Measurements from ENCODE around the gene GNA15.
"Not testable (repeated sequence)": the region's sequence is repeated elsewhere in the genome, so short reads cannot be mapped to it uniquely, and the experiment has no call there.

GNA15 gene

DNA sequence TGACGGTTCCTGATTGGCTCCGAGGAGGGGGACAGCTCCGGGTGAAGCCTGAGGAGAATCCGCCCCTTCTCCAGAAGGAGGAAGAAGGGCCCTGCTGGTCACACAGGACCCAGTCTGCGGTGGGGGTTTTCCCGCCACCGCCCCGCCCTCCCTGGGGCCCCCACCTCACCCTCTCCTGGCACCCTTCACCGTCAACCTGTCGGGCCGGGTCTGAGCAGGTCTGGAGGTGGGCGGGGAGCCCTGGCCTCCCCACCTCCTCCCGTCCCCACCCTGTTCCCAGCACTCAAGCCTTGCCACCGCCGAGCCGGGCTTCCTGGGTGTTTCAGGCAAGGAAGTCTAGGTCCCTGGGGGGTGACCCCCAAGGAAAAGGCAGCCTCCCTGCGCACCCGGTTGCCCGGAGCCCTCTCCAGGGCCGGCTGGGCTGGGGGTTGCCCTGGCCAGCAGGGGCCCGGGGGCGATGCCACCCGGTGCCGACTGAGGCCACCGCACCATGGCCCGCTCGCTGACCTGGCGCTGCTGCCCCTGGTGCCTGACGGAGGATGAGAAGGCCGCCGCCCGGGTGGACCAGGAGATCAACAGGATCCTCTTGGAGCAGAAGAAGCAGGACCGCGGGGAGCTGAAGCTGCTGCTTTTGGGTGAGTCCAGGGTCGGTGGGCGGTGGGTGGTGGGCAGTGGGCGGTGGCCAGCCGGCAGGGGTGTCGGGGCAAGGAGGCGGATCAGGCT lies at the start of gene GNA15:
Gene GNA15 (plus strand): TSS at position 73 of the 723 bp plus-strand sequence. CDS start 418 bp downstream, at position 491.
- no peak for DNase-seq (ENCODE audit: low read depth in 2 of 2)

DNA sequence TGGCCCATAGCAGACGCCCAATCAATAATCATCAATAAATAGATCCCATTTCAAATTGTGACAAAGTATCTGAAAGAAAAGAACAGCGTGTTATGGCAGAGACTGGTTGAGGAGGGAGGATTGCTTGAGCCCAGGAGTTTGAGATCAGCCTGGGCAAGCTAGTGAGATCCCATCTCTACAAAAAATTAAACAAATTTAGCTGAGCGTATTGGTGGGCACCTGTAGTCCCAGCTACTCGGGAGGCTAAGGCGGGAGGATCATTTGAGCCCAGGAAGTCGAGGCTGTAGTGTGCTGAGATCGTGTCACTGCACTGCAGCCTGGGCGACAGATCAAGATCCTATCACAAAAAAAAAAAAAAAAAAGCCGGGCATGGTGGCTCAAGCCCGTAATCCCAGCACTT lies 48.1 kb upstream of the GNA15 start:
- DNase-seq (ENCODE audit: low read depth in 2 of 2) = no peak

GRCh38 chr19:3089299-3089855 lies 46.5 kb upstream of the GNA15 start:
- DNase-seq (ENCODE audit: low read depth in 2 of 2) = not testable (repeated sequence)

DNA sequence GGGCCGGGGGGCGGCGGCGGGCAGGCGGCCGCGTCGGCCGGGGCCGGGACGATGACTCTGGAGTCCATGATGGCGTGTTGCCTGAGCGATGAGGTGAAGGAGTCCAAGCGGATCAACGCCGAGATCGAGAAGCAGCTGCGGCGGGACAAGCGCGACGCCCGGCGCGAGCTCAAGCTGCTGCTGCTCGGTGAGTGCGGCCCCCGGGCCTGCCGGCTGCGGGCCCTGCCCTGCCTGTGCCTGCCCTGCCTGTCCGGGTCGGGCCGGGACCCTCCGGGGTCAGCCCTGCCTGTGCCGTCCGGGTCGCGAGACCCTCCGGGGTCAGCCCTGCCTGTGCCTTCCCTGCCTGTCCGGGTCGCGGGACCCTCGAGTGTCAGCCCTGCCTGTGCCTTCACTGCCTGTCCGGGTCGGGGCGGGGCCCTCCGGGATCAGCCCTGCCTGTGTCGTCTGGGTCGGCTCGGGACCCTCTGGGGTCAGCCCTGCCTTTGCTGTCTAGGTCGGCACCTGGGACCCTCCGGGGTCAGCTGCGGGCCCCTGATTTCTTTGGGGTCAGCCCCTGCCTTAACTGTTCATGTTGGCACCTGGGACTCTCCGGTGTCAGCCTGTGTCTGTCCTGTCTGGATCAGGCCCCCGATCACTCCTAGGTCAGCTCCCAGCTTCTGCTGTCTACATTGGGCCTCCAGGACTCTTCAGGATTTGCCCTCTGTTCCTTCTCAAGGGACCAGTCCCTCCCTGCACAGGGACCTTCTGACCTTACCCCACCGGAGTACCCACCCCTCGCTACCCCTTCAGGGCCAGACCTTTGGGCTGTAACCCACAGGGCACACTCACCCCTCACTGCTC lies 41.0 kb upstream of the GNA15 start:
- no peak for DNase-seq (ENCODE audit: low read depth in 2 of 2)

DNA sequence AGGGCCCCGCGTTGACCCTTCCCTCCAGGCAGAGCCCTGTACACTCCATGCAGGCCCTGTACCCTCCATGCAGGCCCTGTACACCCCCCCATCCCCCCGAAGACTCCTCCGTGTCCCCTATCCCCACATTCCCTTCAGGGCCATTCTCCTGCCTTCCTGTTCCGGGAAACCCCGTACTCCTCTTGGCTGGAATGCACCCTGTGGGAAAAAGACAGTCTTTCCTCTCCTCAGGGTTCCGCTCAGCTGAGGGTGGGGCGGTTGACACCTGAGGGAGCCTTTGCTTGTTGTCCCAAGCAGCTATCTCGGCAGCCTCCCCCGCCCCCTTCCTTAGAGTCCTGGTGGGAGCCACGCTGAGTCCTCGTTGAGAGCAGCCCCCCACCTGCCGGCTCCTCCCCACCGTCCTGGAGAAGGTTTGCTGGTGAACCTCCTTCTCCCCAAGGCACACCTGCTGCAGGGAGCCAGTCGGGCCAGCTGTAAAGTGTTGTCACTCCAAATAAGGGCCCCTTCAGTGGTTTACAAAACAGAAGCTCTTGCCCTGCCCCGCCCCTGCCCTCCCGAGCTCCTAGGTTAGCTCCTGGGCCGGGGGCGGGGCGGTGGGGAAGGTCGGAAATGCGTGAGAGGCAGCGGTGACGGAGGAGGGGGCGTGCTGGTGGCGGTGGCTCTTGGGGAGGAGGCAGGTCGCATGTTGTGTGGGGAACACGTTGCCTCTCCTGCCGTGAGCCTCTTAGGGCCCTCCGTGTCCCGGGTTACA lies 40.2 kb upstream of the GNA15 start:
- peak; percentile 31 to 47 for DNase-seq (ENCODE audit: low read depth in 2 of 2)

DNA sequence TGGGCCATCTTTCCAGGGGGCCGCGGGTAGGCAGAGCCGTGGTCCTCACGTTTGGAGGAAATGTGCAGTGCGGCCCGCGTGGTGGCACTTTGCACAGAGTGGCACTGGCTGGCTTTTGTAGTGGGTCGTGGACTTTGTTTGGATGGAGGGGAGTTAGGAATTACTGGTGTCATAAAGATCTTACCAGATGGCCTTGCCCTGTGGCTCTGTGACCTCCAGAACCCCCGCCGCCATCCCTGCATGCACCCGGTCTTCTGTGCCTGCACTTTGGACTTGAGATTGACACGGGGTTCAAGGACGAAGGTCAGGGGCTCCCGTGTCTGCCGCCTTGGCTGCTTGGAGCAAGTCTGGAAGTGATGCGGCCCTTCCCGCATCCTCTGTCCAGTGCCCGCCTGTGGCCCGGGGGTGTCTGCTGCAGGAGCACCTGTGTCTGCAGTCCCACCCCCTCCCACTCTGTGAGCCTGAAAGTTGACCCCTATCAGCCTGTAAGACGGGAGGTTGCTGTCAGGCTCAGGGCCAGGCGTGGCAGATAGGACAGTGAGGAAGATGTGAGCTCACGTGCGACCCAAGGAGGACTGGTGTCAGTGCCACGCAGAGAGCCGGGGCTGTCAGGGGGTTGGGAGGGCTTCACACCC lies 39.4 kb upstream of the GNA15 start:
- no peak for DNase-seq (ENCODE audit: low read depth in 2 of 2)

DNA sequence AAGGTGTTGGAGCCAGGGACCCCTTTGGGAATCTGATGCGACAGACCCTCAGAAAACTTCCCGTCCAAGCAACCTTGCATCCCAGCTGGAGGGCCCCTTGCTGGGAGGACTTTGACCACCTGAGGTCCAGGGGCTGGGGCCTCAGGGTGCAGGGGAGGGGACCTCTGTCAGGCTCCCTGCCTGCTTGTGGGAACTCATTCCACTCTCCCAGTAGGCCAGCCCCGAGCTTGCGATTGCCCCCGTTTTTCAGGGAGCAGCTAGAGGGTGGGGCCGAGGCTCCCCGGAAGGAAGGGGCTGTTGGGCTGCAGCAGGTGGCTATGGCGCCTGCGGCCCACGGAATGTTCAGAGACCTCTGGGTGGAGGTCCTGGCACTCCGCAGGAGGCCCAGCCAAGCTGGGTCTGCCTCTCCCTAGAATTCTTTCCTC lies 38.9 kb upstream of the GNA15 start:
- no peak for DNase-seq (ENCODE audit: low read depth in 2 of 2)

DNA sequence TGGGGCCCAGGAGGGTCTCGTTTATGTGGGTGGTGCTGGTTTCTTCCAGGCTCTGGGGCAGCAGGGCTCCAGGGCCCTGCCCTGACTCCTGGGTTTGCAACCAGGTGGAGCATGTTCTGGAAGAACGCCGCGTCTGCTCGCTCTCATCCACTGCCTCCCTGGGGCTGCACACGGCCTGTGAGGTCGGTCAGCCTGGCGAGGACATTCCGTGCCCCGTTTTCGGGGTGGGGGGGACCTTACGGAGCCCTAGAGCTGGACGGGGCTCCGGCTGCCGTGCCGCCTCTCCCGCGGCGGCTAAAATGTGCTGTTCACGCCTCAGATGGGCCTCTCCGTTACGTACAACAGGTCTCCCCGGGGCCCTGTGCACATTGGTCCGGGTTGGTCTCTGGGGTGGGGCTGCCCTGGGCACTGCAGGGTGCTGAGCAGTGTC lies 38.4 kb upstream of the GNA15 start:
- no peak for DNase-seq (ENCODE audit: low read depth in 2 of 2)

DNA sequence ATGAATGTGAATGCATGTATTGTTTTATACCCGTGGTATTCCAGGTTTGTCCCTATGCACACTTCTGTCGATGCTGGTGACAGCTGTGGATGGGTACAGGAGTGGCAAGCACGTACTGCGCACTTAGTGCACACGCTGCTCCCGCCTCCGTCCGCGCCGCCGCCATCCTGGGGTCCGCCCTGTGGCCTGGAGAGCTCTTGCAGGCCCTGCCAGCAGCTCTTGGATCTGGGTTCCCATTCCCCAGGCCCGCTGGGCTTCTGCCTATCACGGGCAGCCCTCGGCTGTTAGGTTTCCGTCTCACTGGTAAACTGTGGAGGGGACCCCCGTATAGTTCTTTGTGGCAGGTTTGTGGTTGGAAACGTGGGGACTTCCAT lies 37.7 kb upstream of the GNA15 start:
- DNase-seq (ENCODE audit: low read depth in 2 of 2) = no peak

GRCh38 chr19:3098515-3099346 lies 37.1 kb upstream of the GNA15 start:
- no peak for DNase-seq (ENCODE audit: low read depth in 2 of 2)

DNA sequence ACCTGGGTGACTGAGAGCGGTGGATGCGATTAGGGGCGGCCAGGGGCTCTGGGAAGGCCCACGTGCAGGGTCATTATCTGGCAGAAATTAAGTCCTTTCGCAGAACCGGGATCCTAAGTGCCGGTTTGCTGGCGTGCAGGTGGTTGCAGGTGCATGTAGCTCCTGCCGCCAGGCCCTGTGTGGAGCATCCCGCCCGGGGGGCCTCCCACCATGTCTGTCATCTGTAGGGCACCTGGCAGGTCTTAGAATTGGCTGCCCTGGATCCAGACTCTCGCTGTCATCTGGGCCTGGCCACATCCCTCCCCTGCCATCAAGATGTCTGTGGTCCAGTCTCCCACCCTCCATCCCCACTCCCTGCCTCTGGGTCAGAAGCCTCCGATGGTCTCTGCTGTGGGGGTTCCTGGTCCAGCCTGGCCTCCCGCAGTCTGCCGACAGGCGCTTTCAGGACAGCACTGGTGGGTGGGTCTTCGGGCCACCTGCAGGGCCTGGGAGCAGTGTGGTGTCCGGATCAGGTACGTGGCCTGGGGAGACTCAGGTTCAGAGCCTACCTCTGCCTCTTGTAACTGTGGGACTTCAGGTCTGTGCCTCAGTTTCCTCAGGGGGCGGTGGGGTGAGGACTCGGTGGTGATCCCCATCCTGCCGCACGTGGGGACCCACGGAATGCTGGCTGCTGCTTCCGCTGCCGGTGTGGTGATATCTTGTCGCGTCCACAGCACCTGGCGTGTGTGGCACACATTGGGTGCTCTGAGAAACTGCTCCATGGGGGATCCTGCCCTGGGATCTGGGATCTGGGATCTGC lies 36.3 kb upstream of the GNA15 start:
- DNase-seq (ENCODE audit: low read depth in 2 of 2) = no peak

DNA sequence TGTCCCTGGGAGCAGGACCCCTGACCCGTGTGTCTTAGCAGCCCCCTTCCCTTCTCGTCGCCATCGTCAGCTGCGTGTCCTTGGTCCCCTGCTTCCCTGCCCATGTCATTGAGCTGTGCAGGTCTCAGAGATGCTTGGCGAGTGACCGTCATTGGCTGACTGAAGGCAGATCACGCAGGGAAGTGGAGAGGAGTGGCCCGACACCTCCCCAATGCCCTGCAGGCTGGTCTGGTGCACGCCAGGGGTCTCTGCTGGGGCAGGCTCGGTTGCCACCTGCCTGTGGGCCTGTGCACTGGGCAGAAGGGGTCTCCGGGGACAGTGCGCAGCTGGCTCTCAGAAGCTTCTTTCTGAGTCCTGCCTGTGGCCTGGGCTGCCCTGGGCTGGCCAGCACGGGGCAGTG lies 35.5 kb upstream of the GNA15 start:
- no peak for DNase-seq (ENCODE audit: low read depth in 2 of 2)

GRCh38 chr19:3100747-3101730 lies 34.8 kb upstream of the GNA15 start:
- no peak for DNase-seq (ENCODE audit: low read depth in 2 of 2)

GRCh38 chr19:3102239-3103140 lies 33.3 kb upstream of the GNA15 start:
- DNase-seq (ENCODE audit: low read depth in 2 of 2) = no peak

- DNase-seq (ENCODE audit: low read depth in 2 of 2) = no peak
Measured at GRCh38 chr19:3104708-3104983, 31.2 kb upstream of the GNA15 start.

DNA sequence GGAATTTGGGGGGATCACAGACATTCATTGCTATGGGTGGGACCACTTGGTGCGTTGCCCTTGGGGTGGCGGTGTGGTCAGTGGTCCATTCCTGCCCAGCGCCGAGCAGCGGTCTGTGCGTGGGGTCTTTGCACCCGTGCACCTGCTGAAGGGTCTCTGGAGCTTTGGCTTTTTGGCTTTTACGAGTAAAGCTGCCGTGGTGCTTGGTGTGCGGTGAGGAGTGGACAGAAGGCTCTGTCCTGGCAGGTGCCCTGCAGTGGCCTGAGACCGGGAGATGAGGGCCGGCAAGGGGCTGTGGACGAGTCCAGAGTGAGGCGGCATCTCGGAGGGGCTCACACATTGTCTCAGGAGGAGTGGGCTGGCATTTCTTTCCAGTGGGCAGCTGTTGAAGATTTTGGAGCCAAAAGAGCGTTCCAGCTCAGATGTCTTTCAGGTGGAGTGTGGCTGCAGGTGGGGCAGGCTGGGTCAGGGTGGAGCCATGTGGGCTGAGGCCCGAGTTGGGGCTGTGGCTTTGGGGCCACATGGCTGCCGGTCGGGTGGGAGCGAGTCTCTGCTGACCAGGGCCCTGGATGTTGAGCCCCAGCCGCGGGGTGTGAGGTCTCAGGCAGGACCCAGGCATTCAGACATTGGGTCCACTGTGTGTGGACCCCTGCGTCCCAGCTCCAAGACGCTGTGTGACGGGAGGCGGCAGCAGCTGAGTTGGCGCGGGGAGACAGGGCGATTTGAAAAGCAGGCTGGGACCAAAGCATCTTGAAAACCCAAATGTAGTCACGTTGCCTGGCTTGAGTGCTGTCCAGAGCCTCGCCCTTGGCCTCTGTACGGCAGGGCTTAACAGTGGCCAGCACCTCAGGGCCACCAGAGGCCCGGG lies 30.0 kb upstream of the GNA15 start:
- no peak for DNase-seq (ENCODE audit: low read depth in 2 of 2)

All from activated CD8-positive, alpha-beta memory T cell treated with anti-CD3 and anti-CD28 coated beads for 4 hours (primary cell).